Parathyroid adenoma (tissue), 2 donors: ENCODE measurements around the gene POLD4.
A peak's percentile ranks its signal among the peaks of the same experiment; 100 is the strongest.

Experiments
- H2AFZ ChIP-seq: fragments of 300-600 bp; sonication (generic); one replicate; pipeline ENCODE4 v1.7.0; 2017; ENCODE audit warnings: antibody characterized with exemption, mild to moderate bottlenecking
- H3K27ac ChIP-seq: fragments of 300-600 bp; sonication (generic); one replicate; pipeline ENCODE4 v1.7.0; 2017
- H3K27me3 ChIP-seq: fragments of 300-600 bp; sonication (generic); one replicate; pipeline ENCODE4 v1.7.0; 2017; ENCODE audit warnings: low read length; ENCODE audit not compliant: control insufficient read depth, insufficient read depth
- H3K36me3 ChIP-seq: fragments of 300-600 bp; sonication (generic); one replicate; pipeline ENCODE4 v1.7.0; 2017; ENCODE audit warnings: low read length; ENCODE audit not compliant: control insufficient read depth, insufficient read depth
- H3K4me1 ChIP-seq: fragments of 300-600 bp; sonication (generic); one replicate; pipeline ENCODE4 v1.7.0; 2017; ENCODE audit warnings: control low read depth
- H3K4me2 ChIP-seq: fragments of 300-600 bp; sonication (generic); one replicate; pipeline ENCODE4 v1.7.0; 2017; ENCODE audit warnings: low read length
- H3K4me3 ChIP-seq: fragments of 300-600 bp; sonication (generic); one replicate; pipeline ENCODE4 v1.7.0; 2017; ENCODE audit warnings: low read depth, low read length
- H3K79me2 ChIP-seq: fragments of 300-600 bp; sonication (generic); one replicate; pipeline ENCODE4 v1.7.0; 2017; ENCODE audit warnings: control low read depth
- H3K9ac ChIP-seq: fragments of 300-600 bp; sonication (generic); one replicate; pipeline ENCODE4 v1.7.0; 2017; ENCODE audit warnings: mild to moderate bottlenecking
- H3K9me3 ChIP-seq: fragments of 300-600 bp; sonication (generic); one replicate; pipeline ENCODE4 v1.7.0; 2017; ENCODE audit warnings: low read length; ENCODE audit not compliant: control insufficient read depth
- CTCF ChIP-seq: fragments of 300-600 bp; sonication (generic); IDR thresholded peaks from one replicate; pipeline ENCODE4 v1.7.0; 2017; ENCODE audit warnings: antibody characterized with exemption, mild to moderate bottlenecking
- donor health status: primary hyperparathyroidism.

The POLD4 gene

GRCh38 chr11:67371189-67371910 is 18.0 kb upstream of the POLD4 start:
- H3K4me3 ChIP-seq = no peak overlapping the region
- no peak overlapping the region for H3K9ac ChIP-seq

GRCh38 chr11:67370351-67371076 is 17.2 kb upstream of the POLD4 start:
- no peak overlapping the region for H2AFZ ChIP-seq
- H3K9me3 ChIP-seq = no peaks in the 10 kb centered on the region
- H3K4me2 ChIP-seq = no peak overlapping the region
- no peaks in the 10 kb centered on the region for H3K79me2 ChIP-seq
- TF ChIP-seq CTCF = no peak
- H3K27ac ChIP-seq = no peak overlapping the region
- H3K9ac ChIP-seq = no peak overlapping the region
- H3K36me3 ChIP-seq = no peaks in the 10 kb centered on the region
- H3K4me3 ChIP-seq = no peak overlapping the region
- H3K27me3 ChIP-seq = no peaks in the 10 kb centered on the region
- no peaks in the 10 kb centered on the region for H3K4me1 ChIP-seq

More at GRCh38 chr11:67371189-67371910, 18.0 kb upstream of the POLD4 start:
- Histone ChIP-seq H3K27ac (no peak overlapping the region), H2AFZ (no peak overlapping the region), H3K36me3 (no peaks in the 10 kb centered on the region), H3K9me3 (no peaks in the 10 kb centered on the region), H3K79me2 (no peaks in the 10 kb centered on the region), H3K4me1 (no peaks in the 10 kb centered on the region), H3K4me2 (peak overlapping the region; percentile 53), H3K27me3 (no peaks in the 10 kb centered on the region)
- no peak for TF ChIP-seq CTCF

- no peak overlapping the region for H3K9ac ChIP-seq
- H3K4me3 ChIP-seq = no peak overlapping the region
- no peaks in the 10 kb centered on the region for H3K4me1 ChIP-seq
- no peak overlapping the region for H3K4me2 ChIP-seq
- H3K79me2 ChIP-seq = no peaks in the 10 kb centered on the region
- H3K36me3 ChIP-seq = no peaks in the 10 kb centered on the region
- H2AFZ ChIP-seq = no peak overlapping the region
- TF ChIP-seq CTCF = no peak
- no peaks in the 10 kb centered on the region for H3K9me3 ChIP-seq
- H3K27ac ChIP-seq = no peak overlapping the region
- no peaks in the 10 kb centered on the region for H3K27me3 ChIP-seq
Observed at GRCh38 chr11:67369801-67370284, 16.5 kb upstream of the POLD4 start.

- Histone ChIP-seq H3K79me2 (no peaks in the 10 kb centered on the region), H3K4me2 (no peak overlapping the region), H3K9ac (no peak overlapping the region), H3K27me3 (no peaks in the 10 kb centered on the region), H3K4me3 (no peak overlapping the region), H3K36me3 (no peaks in the 10 kb centered on the region), H2AFZ (no peak overlapping the region), H3K27ac (no peak overlapping the region), H3K9me3 (no peaks in the 10 kb centered on the region), H3K4me1 (no peaks in the 10 kb centered on the region)
- TF ChIP-seq CTCF = no peak
Observed at GRCh38 chr11:67369275-67369674, 15.9 kb upstream of the POLD4 start.
